ENCODE results near the gene CASP2. TPM values are rescaled to one million over a fixed set of nuclear protein-coding genes. Genes with fewer than 3 reads are reported as not detected.

CASP2 gene
- polyA plus RNA-seq, 1 of the 3 experiments (the other 2 are of a cell fraction) = 19.7 TPM

DNA sequence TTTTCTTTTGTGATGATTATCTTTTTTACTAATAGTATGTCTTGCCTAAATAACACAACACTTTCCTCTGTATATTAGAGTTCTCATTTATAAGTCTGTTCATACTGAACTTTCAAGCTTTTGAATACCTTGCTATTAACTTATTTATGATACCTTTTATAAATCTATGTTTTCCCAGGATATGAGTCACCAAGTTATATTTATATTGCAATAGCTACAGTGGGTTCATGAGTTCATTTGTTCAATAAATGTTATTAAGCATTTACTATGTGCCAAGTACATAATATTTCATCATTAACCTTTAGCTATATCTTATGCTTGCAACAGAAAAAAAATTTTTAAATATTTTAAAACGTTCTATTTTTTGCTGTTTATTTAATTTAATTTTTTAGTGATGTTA, 46.1 kb downstream of the CASP2 start (continued):
- TF ChIP-seq, protein P1, sequence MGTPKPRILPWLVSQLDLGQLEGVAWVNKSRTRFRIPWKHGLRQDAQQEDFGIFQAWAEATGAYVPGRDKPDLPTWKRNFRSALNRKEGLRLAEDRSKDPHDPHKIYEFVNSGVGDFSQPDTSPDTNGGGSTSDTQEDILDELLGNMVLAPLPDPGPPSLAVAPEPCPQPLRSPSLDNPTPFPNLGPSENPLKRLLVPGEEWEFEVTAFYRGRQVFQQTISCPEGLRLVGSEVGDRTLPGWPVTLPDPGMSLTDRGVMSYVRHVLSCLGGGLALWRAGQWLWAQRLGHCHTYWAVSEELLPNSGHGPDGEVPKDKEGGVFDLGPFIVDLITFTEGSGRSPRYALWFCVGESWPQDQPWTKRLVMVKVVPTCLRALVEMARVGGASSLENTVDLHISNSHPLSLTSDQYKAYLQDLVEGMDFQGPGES (IDR thresholded peaks at IDR 0.05; ENCODE audit: low read depth, low read length) = no peak
- TF ChIP-seq RAD21 (IDR thresholded peaks at IDR 0.05; ENCODE audit: low read length) (no peak), GATA2 (CRISPR knock-in tag; IDR thresholded peaks at IDR 0.05) (no peak), FOXJ3 (CRISPR knock-in tag; IDR thresholded peaks at IDR 0.05) (no peak), NFIC (IDR thresholded peaks at IDR 0.05; ENCODE audit: borderline replicate concordance) (no peak), RFX5 (IDR thresholded peaks at IDR 0.05; ENCODE audit: low read length) (no peak), CHD2 (IDR thresholded peaks at IDR 0.05; ENCODE audit: low read length, partially characterized antibody) (no peak), NRF1 (IDR thresholded peaks at IDR 0.05; ENCODE audit: low read depth, low read length) (no peak), GABPA (IDR thresholded peaks at IDR 0.05; ENCODE audit: low read depth) (no peak)
- TF ChIP-seq, protein P2, sequence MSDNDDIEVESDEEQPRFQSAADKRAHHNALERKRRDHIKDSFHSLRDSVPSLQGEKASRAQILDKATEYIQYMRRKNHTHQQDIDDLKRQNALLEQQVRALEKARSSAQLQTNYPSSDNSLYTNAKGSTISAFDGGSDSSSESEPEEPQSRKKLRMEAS (IDR thresholded peaks at IDR 0.05; ENCODE audit: low read depth) = no peak
- TF ChIP-seq, protein P3, sequence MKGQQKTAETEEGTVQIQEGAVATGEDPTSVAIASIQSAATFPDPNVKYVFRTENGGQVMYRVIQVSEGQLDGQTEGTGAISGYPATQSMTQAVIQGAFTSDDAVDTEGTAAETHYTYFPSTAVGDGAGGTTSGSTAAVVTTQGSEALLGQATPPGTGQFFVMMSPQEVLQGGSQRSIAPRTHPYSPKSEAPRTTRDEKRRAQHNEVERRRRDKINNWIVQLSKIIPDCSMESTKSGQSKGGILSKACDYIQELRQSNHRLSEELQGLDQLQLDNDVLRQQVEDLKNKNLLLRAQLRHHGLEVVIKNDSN (IDR thresholded peaks at IDR 0.05; ENCODE audit: borderline replicate concordance, low read depth) = no peak

DNA sequence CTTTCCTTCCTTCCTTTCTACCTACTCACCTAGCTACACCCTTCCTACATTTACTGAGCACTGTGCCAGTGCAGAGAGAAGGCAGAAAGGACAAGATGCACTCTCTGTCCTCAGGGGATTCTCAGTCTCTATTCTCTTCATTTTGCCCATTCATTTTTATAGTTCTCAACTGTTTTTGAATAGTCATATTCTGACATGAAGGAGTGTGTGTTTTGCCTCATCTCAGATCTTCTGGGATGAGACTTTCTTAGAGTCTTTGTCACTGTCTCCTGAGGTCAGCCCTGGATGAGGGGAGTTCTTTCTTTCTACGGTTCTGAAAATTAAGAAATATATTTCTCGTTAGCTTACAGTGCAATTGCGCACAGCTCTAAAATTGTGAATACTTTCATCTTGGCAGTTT, 49.1 kb downstream of the CASP2 start:
- no peaks in the 10 kb centered on the region for H3K79me2 ChIP-seq (ENCODE audit: insufficient read depth)
- ChIA-PET POLR2A (no interaction called here), CTCF (interaction anchor here (0.7 to 2.5 kb wide), 8 partner anchors 8 to 97 kb away, joined by 3 to 12 read pairs (median 4); no protein-coding TSS in a partner anchor)
- no peak overlapping the region for H3K9ac ChIP-seq
- no peaks in the 10 kb centered on the region; a peak in 1 of 4 replicates for H3K4me1 ChIP-seq (ENCODE audit: control insufficient read depth in 1 of 2, insufficient read depth in 2 of 2, low read depth in 1 of 2, low read length in 1 of 2)
- TF ChIP-seq FOSL2 (IDR thresholded peaks at IDR 0.05; ENCODE audit: borderline replicate concordance, low read depth) = no peak
- TF ChIP-seq, protein P4, sequence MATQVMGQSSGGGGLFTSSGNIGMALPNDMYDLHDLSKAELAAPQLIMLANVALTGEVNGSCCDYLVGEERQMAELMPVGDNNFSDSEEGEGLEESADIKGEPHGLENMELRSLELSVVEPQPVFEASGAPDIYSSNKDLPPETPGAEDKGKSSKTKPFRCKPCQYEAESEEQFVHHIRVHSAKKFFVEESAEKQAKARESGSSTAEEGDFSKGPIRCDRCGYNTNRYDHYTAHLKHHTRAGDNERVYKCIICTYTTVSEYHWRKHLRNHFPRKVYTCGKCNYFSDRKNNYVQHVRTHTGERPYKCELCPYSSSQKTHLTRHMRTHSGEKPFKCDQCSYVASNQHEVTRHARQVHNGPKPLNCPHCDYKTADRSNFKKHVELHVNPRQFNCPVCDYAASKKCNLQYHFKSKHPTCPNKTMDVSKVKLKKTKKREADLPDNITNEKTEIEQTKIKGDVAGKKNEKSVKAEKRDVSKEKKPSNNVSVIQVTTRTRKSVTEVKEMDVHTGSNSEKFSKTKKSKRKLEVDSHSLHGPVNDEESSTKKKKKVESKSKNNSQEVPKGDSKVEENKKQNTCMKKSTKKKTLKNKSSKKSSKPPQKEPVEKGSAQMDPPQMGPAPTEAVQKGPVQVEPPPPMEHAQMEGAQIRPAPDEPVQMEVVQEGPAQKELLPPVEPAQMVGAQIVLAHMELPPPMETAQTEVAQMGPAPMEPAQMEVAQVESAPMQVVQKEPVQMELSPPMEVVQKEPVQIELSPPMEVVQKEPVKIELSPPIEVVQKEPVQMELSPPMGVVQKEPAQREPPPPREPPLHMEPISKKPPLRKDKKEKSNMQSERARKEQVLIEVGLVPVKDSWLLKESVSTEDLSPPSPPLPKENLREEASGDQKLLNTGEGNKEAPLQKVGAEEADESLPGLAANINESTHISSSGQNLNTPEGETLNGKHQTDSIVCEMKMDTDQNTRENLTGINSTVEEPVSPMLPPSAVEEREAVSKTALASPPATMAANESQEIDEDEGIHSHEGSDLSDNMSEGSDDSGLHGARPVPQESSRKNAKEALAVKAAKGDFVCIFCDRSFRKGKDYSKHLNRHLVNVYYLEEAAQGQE (IDR thresholded peaks at IDR 0.05; ENCODE audit: low read depth, low read length) = no peak
- no peak for TF ChIP-seq RFX5 (IDR thresholded peaks at IDR 0.05; ENCODE audit: low read length)
- TF ChIP-seq ELF1 (IDR thresholded peaks at IDR 0.05) = no peak
- TF ChIP-seq, protein P5, sequence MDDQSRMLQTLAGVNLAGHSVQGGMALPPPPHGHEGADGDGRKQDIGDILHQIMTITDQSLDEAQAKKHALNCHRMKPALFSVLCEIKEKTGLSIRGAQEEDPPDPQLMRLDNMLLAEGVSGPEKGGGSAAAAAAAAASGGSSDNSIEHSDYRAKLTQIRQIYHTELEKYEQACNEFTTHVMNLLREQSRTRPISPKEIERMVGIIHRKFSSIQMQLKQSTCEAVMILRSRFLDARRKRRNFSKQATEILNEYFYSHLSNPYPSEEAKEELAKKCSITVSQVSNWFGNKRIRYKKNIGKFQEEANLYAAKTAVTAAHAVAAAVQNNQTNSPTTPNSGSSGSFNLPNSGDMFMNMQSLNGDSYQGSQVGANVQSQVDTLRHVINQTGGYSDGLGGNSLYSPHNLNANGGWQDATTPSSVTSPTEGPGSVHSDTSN (IDR thresholded peaks at IDR 0.05) = no peak
- TF ChIP-seq, protein P6, sequence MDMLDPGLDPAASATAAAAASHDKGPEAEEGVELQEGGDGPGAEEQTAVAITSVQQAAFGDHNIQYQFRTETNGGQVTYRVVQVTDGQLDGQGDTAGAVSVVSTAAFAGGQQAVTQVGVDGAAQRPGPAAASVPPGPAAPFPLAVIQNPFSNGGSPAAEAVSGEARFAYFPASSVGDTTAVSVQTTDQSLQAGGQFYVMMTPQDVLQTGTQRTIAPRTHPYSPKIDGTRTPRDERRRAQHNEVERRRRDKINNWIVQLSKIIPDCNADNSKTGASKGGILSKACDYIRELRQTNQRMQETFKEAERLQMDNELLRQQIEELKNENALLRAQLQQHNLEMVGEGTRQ (IDR thresholded peaks at IDR 0.05; ENCODE audit: borderline replicate concordance, low read depth, low read length) = no peak
- H3K4me3 ChIP-seq (ENCODE audit: low read depth in 2 of 2, low read length in 1 of 2) = no peak overlapping the region
- H2AFZ ChIP-seq (ENCODE audit: low read depth) = no peak overlapping the region
- H3K9me3 ChIP-seq = no peaks in the 10 kb centered on the region
- no peaks in the 10 kb centered on the region for H3K36me3 ChIP-seq (replicated peaks in 1 of 2; ENCODE audit: control insufficient read depth in 1 of 2, insufficient read depth in 2 of 2, low read length in 1 of 2)
- no peaks in the 10 kb centered on the region for H4K20me1 ChIP-seq (ENCODE audit: insufficient read depth)
- no peak overlapping the region for H3K4me2 ChIP-seq
- WGBS (ENCODE audit: low lambda C conversion rate) = 70% methylated on average over 3 of the region's 3 CpGs
- peaks cover 6% of the 10 kb centered on the region for H3F3A ChIP-seq (replicated peaks; ENCODE audit: insufficient read depth)
- no peaks in the 10 kb centered on the region for H3K9me2 ChIP-seq
- H3K27ac ChIP-seq (ENCODE audit: low read depth in 2 of 2, low read length in 1 of 2) = no peak overlapping the region
- no peaks in the 10 kb centered on the region; the same call in 1 of the 2 replicates for H3K27me3 ChIP-seq (ENCODE audit: insufficient read depth)
- DNase-seq = no peak

All from SK-N-SH (cell line).